Lower lobe of right lung (tissue), 2 donors: ENCODE measurements around the gene MAGI2. TPM values are rescaled to one million over a fixed set of nuclear protein-coding genes. Genes with fewer than 3 reads are reported as not detected.

Experiments used
- ATAC-seq, 2 donors: fragments of 200-7000 bp; cut with Tn5 transposase; one replicate each; pipeline ENCODE4 v1.9.1; 2020 to 2022; ENCODE audit warnings: mild to moderate bottlenecking in 2 of 2, moderate library complexity in 2 of 2
- DNase-seq: peaks from one replicate; pipeline ENCODE4 v3.0.0-alpha.2; 2020
- H3K27ac ChIP-seq: fragments of 200-600 bp; one replicate; pipeline ENCODE4 v1.8.0; 2022
- H3K27me3 ChIP-seq: fragments of 200-600 bp; one replicate; pipeline ENCODE4 v1.8.0; 2022; ENCODE audit warnings: low read depth
- H3K36me3 ChIP-seq: fragments of 200-600 bp; one replicate; pipeline ENCODE4 v1.8.0; 2022; ENCODE audit warnings: mild to moderate bottlenecking
- H3K4me1 ChIP-seq: fragments of 200-600 bp; one replicate; pipeline ENCODE4 v1.8.0; 2022
- H3K4me3 ChIP-seq: fragments of 200-600 bp; one replicate; pipeline ENCODE4 v1.8.0; 2022; ENCODE audit warnings: mild to moderate bottlenecking
- H3K9me3 ChIP-seq: fragments of 200-600 bp; one replicate; pipeline ENCODE4 v1.8.0; 2022
- intact Hi-C: fragments of 100-400 bp; cut with DNase I; formaldehyde crosslinking; loops from one replicate; pipeline ENCODE4 v1.11.0; 2022
- total RNA-seq: library from RNA; stranded (reverse); fragmentation: NEBNext Ultra II Directional; extraction: Animal tissue kit (Norgen Biotek cat#: 25700); gene quantifications from one replicate; pipeline ENCODE4 v1.2.1, GENCODE V29; 2021
- TF ChIP-seq, protein P1 (sequence below): fragments of 200-600 bp; IDR thresholded peaks from one replicate; pipeline ENCODE4 v1.8.0; 2022; ENCODE audit warnings: antibody characterized with exemption, mild to moderate bottlenecking
- donor health status: DM: no; HTN: yes; CAD: no; lungs with severe emphysema.

MAGI2 gene
- total RNA-seq, 1 donor from 2014 or later = 15.3 TPM

GRCh38 chr7:78607099-78607498, 846.4 kb downstream of the MAGI2 start:
- H3K27me3 ChIP-seq = no peaks in the 10 kb centered on the region
- no peak overlapping the region for H3K4me3 ChIP-seq
- intact Hi-C loops = no loop called here
- H3K36me3 ChIP-seq = no peaks in the 10 kb centered on the region
- ATAC-seq = no peak
- no peaks in the 10 kb centered on the region for H3K9me3 ChIP-seq
- DNase-seq = no peak
- TF ChIP-seq, protein P1, sequence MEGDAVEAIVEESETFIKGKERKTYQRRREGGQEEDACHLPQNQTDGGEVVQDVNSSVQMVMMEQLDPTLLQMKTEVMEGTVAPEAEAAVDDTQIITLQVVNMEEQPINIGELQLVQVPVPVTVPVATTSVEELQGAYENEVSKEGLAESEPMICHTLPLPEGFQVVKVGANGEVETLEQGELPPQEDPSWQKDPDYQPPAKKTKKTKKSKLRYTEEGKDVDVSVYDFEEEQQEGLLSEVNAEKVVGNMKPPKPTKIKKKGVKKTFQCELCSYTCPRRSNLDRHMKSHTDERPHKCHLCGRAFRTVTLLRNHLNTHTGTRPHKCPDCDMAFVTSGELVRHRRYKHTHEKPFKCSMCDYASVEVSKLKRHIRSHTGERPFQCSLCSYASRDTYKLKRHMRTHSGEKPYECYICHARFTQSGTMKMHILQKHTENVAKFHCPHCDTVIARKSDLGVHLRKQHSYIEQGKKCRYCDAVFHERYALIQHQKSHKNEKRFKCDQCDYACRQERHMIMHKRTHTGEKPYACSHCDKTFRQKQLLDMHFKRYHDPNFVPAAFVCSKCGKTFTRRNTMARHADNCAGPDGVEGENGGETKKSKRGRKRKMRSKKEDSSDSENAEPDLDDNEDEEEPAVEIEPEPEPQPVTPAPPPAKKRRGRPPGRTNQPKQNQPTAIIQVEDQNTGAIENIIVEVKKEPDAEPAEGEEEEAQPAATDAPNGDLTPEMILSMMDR = no peak
- no peak overlapping the region for H3K27ac ChIP-seq
- H3K4me1 ChIP-seq = no peaks in the 10 kb centered on the region

DNA sequence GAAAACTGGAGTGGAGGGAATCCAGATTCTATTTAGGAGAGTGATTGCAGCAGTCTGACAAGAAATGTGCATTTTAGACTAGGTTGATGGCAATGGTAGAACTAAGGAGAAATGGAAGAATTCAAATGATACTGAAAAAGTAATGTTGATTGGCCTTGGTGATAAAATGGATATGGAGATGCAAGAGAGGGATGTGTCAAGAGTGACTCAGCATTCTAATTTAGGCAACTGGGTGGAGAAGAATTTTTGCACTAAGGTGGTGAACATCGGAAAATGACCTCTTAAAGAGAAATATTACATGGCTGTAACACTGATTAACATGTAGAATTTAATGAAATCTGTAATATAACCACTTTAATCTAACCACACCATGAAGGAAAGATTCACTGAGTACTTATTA, 848.3 kb downstream of the MAGI2 start:
- H3K9me3 ChIP-seq = no peaks in the 10 kb centered on the region
- intact Hi-C loops = no loop called here
- H3K4me3 ChIP-seq = no peak overlapping the region
- no peaks in the 10 kb centered on the region for H3K27me3 ChIP-seq
- ATAC-seq = no peak
- no peaks in the 10 kb centered on the region for H3K4me1 ChIP-seq
- TF ChIP-seq, protein P1 = no peak
- no peaks in the 10 kb centered on the region for H3K36me3 ChIP-seq
- no peak for DNase-seq
- H3K27ac ChIP-seq = no peak overlapping the region

- Histone ChIP-seq H3K27ac (no peak overlapping the region), H3K4me3 (no peak overlapping the region), H3K9me3 (no peaks in the 10 kb centered on the region), H3K27me3 (no peaks in the 10 kb centered on the region), H3K36me3 (no peaks in the 10 kb centered on the region), H3K4me1 (no peaks in the 10 kb centered on the region)
- intact Hi-C loops = no loop called here
- TF ChIP-seq, protein P1 = no peak
- DNase-seq = no peak
- no peak for ATAC-seq
Measured at GRCh38 chr7:78601728-78602127, 851.7 kb downstream of the MAGI2 start.

DNA sequence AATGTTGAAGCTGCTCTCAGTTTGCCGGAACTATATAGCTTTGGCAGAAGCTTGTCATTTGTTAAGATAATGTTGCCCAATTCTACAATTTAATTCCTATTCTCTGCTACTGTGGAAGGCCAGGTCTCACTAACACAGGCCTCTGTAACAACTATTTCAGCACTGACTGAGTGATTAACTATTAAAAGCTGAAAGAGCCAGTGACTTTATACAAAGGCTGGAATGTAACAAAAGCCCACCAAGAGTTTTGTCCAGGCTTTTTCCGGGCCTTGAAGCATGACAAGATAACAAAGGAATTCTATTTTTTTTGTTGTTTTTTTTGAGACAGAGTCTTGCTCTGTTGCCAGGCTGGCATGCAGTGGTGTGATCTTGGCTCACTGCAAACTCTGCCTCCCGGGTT, 859.3 kb downstream of the MAGI2 start:
- Histone ChIP-seq H3K27me3 (no peaks in the 10 kb centered on the region), H3K36me3 (no peaks in the 10 kb centered on the region), H3K4me1 (no peaks in the 10 kb centered on the region), H3K4me3 (no peak overlapping the region), H3K9me3 (no peaks in the 10 kb centered on the region), H3K27ac (no peak overlapping the region)
- TF ChIP-seq, protein P1 = no peak
- intact Hi-C loops = no loop called here
- DNase-seq (no peak), ATAC-seq (no peak)

- H3K36me3 ChIP-seq = no peaks in the 10 kb centered on the region
- no peak for ATAC-seq
- no peak overlapping the region for H3K27ac ChIP-seq
- H3K4me1 ChIP-seq = no peaks in the 10 kb centered on the region
- no peak for DNase-seq
- H3K27me3 ChIP-seq = no peaks in the 10 kb centered on the region
- TF ChIP-seq, protein P1 = no peak
- no peak overlapping the region for H3K4me3 ChIP-seq
- H3K9me3 ChIP-seq = no peaks in the 10 kb centered on the region
- intact Hi-C loops = no loop called here
Measured at GRCh38 chr7:78588393-78588792, 865.1 kb downstream of the MAGI2 start.

- Histone ChIP-seq H3K9me3 (no peaks in the 10 kb centered on the region), H3K4me1 (no peaks in the 10 kb centered on the region), H3K27me3 (no peaks in the 10 kb centered on the region), H3K36me3 (no peaks in the 10 kb centered on the region), H3K27ac (no peak overlapping the region), H3K4me3 (no peak overlapping the region)
- TF ChIP-seq, protein P1 = no peak
- intact Hi-C loops = no loop called here
- ATAC-seq = no peak
- no peak for DNase-seq
Measured at GRCh38 chr7:78587443-78588044, 865.9 kb downstream of the MAGI2 start.
